HCT116 (cell line): ENCODE measurements around the gene CBX7. TPM values are rescaled to one million over a fixed set of nuclear protein-coding genes. Genes with fewer than 3 reads are reported as not detected.

Experiments used
- ATAC-seq: fragments of 200-7000 bp; cut with Tn5 transposase; 2 replicates; pipeline ENCODE4 v1.9.1; 2020; ENCODE audit warnings: mild to moderate bottlenecking, moderate library complexity
- BruUV-seq: library from RNA; stranded (reverse); fragments of 400-500 nt; replicated peaks from 2 replicates; lab custom pipeline; 2021; lab: Mats Ljungman, UMichigan
- CTCF ChIA-PET: fragments of 300-600 bp; sonication (Branson Sonifier 250); formaldehyde crosslinking; loops from one replicate; lab custom pipeline; 2021; ENCODE audit warnings: antibody characterized with exemption; lab: Charles Lee
- POLR2A ChIA-PET: fragments of 300-600, 350-600 bp; sonication (Branson Sonifier 250); formaldehyde crosslinking; loops from one replicate; lab custom pipeline; 2021; ENCODE audit warnings: antibody characterized with exemption; lab: Charles Lee
- RAD21 ChIA-PET, 2 experiments: fragments of 300-600 bp; sonication (Branson Sonifier 250); formaldehyde crosslinking; loops; one replicate each; lab custom pipeline; 2023; ENCODE audit warnings: low total read pairs in 2 of 2; ENCODE audit not compliant: uncharacterized antibody in 2 of 2, unreplicated experiment in 2 of 2, low non-redundant PET in 1 of 2; lab: Charles Lee
- DNase-seq: peaks from one replicate; pipeline ENCODE4 v3.0.0-alpha.2; 2010; ENCODE audit warnings: low read depth, low spot score
- H2AFZ ChIP-seq: fragments of 200-600 bp; shearing (Covaris generic), sonication (generic); 2 replicates; pipeline ENCODE4 v1.6.1; 2017; ENCODE audit warnings: low read depth, mixed run types, mixed read lengths, antibody characterized with exemption, low read length; ENCODE audit not compliant: poor library complexity, severe bottlenecking
- H3K27ac ChIP-seq: 2 replicates; pipeline ENCODE4 v1.5.1; 2012; ENCODE audit warnings: low read depth, low read length
- H3K27me3 ChIP-seq: fragments of 200-600 bp; sonication (generic); 2 replicates; pipeline ENCODE4 v1.6.1; 2016; ENCODE audit warnings: mixed run types, low read length, mixed read lengths; ENCODE audit not compliant: insufficient read depth
- H3K36me3 ChIP-seq, 2 experiments: fragments of 200-500 bp in 1 of 2; fragments of 200-600 bp in 1 of 2; sonication (Bioruptor generic) in 1 of 2; sonication (generic) in 1 of 2; 2 replicates each; pipeline versions ENCODE4 v1.5.1 to v1.6.1; 2014 to 2016; ENCODE audit warnings: low read length in 2 of 2, inconsistent platforms in 1 of 2, mixed read lengths in 1 of 2, mixed run types in 1 of 2; ENCODE audit not compliant: insufficient read depth in 2 of 2, control insufficient read depth in 1 of 2
- H3K4me1 ChIP-seq, 2 experiments: fragments of 200-600 bp in 1 of 2; sonication (generic) in 1 of 2; 2 replicates each; pipeline versions ENCODE4 v1.5.1 to v1.6.1; 2012 to 2017; ENCODE audit warnings: low read length in 2 of 2, inconsistent platforms in 1 of 2, mild to moderate bottlenecking in 1 of 2, mixed read lengths in 1 of 2, mixed run types in 1 of 2, moderate library complexity in 1 of 2; ENCODE audit not compliant: insufficient read depth in 2 of 2, control insufficient read depth in 1 of 2
- H3K4me2 ChIP-seq: fragments of 200-600 bp; sonication (generic); 2 replicates; pipeline ENCODE4 v1.6.1; 2017; ENCODE audit warnings: mixed run types, low read length, mixed read lengths
- H3K4me3 ChIP-seq, 2 experiments: fragments of 200-600 bp in 1 of 2; sonication (generic) in 1 of 2; replicated peaks in 1 of 2; 2 replicates each; pipeline ENCODE4 v1.5.1; 2011 to 2016; ENCODE audit warnings: low read length in 2 of 2, control low read depth in 1 of 2, low read depth in 1 of 2, mild to moderate bottlenecking in 1 of 2, mixed read lengths in 1 of 2, mixed run types in 1 of 2
- H3K79me2 ChIP-seq: fragments of 200-600 bp; sonication (generic); 2 replicates; pipeline ENCODE4 v1.6.1; 2017; ENCODE audit warnings: mild to moderate bottlenecking, mixed run types, low read length, moderate library complexity, mixed read lengths; ENCODE audit not compliant: insufficient read depth
- H3K9ac ChIP-seq: fragments of 200-600 bp; sonication (generic); 2 replicates; pipeline ENCODE4 v1.6.1; 2016; ENCODE audit warnings: low read length, mixed read lengths
- H3K9me2 ChIP-seq: fragments of 200-600 bp; sonication (generic), shearing (Covaris generic); 2 replicates; pipeline ENCODE4 v1.6.1; 2017; ENCODE audit warnings: mixed run types, mild to moderate bottlenecking, moderate library complexity; ENCODE audit not compliant: insufficient read depth
- H3K9me3 ChIP-seq, 2 experiments: fragments of 200-500 bp in 1 of 2; fragments of 200-600 bp in 1 of 2; sonication (Bioruptor generic) in 1 of 2; sonication (generic) in 1 of 2; 2 replicates each; pipeline ENCODE4 v1.6.1; 2014 to 2017; ENCODE audit warnings: low read length in 2 of 2, mixed read lengths in 2 of 2, inconsistent platforms in 1 of 2, low read depth in 1 of 2, mild to moderate bottlenecking in 1 of 2, mixed run types in 1 of 2, moderate library complexity in 1 of 2; ENCODE audit not compliant: control insufficient read depth in 1 of 2, insufficient read depth in 1 of 2
- H4K20me1 ChIP-seq: fragments of 200-600 bp; sonication (generic), shearing (Covaris generic); 2 replicates; pipeline ENCODE4 v1.6.1; 2017; ENCODE audit warnings: mixed run types, mild to moderate bottlenecking, moderate library complexity; ENCODE audit not compliant: insufficient read depth
- CBX3 ChIP-seq: IDR thresholded peaks from 2 replicates; pipeline ENCODE4 v1.6.1; 2012; ENCODE audit warnings: low read depth
- JUND ChIP-seq: IDR thresholded peaks from 2 replicates; pipeline ENCODE4 v1.6.1; 2012
- POLR2A ChIP-seq: IDR thresholded peaks from 2 replicates; pipeline ENCODE4 v1.7.0; 2011; ENCODE audit warnings: borderline replicate concordance; ENCODE audit not compliant: insufficient read depth, insufficient read length; ENCODE audit errors: extremely low read depth
- TCF7L2 ChIP-seq: IDR thresholded peaks from 2 replicates; pipeline ENCODE4 v1.7.0; 2011; ENCODE audit warnings: borderline replicate concordance, inconsistent platforms; ENCODE audit not compliant: insufficient read depth, insufficient read length; ENCODE audit errors: extremely low read depth
- YY1 ChIP-seq: IDR thresholded peaks from 2 replicates; pipeline ENCODE4 v1.6.1; 2011; ENCODE audit warnings: low read length, low read depth, moderate library complexity, mild to moderate bottlenecking; ENCODE audit not compliant: insufficient replicate concordance; ENCODE audit errors: extremely low read depth
- ZNF274 ChIP-seq: fragments of 200-500 bp; sonication (Bioruptor generic); IDR thresholded peaks from 2 replicates; pipeline ENCODE4 v1.6.1; 2014; ENCODE audit warnings: mild to moderate bottlenecking, low read depth, low read length, inconsistent platforms
- intact Hi-C: fragments of 100-400 bp; cut with micrococcal nuclease; formaldehyde crosslinking; loops from 2 replicates; pipeline ENCODE4 v1.10.0; 2022
- total RNA-seq: library from RNA; stranded (reverse); gene quantifications from one replicate; pipeline ENCODE4 v1.2.1, GENCODE V29; 2021; ENCODE audit not compliant: unreplicated experiment

The CBX7 gene
- total RNA-seq, 1 experiment from 2014 or later: 20.1 TPM

- POLR2A ChIA-PET: no interaction called here
- CTCF ChIA-PET: interaction anchor here (1.5 kb wide), 1 partner anchor 253 kb away, joined by 9 read pairs; no protein-coding TSS in a partner anchor
- TF ChIP-seq JUND (no peak), YY1 (no peak)
- TF ChIP-seq, all 23 proteins: peak for 0
These were observed 29.6 kb downstream of the CBX7 start for GRCh38 chr22:39122772-39123470.

GRCh38 chr22:39120983-39121382 lies 31.5 kb downstream of the CBX7 start:
- CTCF ChIA-PET: interaction anchor here (1.0 to 1.5 kb wide), 3 partner anchors 118 to 414 kb away, joined by 3 to 14 read pairs (median 7); no protein-coding TSS in a partner anchor

More at GRCh38 chr22:39122772-39123470, 29.6 kb downstream of the CBX7 start:
- RAD21 ChIA-PET: no interaction called here
- Histone ChIP-seq H2AFZ (no peak overlapping the region), H3K9ac (no peak overlapping the region), H3K9me2 (no peaks in the 10 kb centered on the region), H3K36me3 (no peaks in the 10 kb centered on the region), H3K4me1 (no peaks in the 10 kb centered on the region), H3K27me3 (no peaks in the 10 kb centered on the region), H3K79me2 (no peaks in the 10 kb centered on the region), H3K27ac (no peak overlapping the region), H3K4me2 (no peak overlapping the region), H3K4me3 (no peak overlapping the region), H4K20me1 (no peaks in the 10 kb centered on the region), H3K9me3 (no peaks in the 10 kb centered on the region)
- ATAC-seq (no peak), DNase-seq (no peak)
- no TSS peak for BruUV-seq
- intact Hi-C loops: loop anchor here (1.0 kb wide), 1 partner anchor 253 kb away; no protein-coding TSS in a partner anchor

More at GRCh38 chr22:39120983-39121382, 31.5 kb downstream of the CBX7 start:
- DNase-seq: no peak
- H3K4me3 ChIP-seq: no peak overlapping the region
- H3K79me2 ChIP-seq: no peaks in the 10 kb centered on the region
- no peaks in the 10 kb centered on the region for H3K9me2 ChIP-seq
- no peaks in the 10 kb centered on the region for H4K20me1 ChIP-seq
- H3K9ac ChIP-seq: no peak overlapping the region
- BruUV-seq: no TSS peak
- no peaks in the 10 kb centered on the region for H3K9me3 ChIP-seq
- no peak overlapping the region for H3K27ac ChIP-seq
- RAD21 ChIA-PET: no interaction called here
- no peak for ATAC-seq
- H3K4me1 ChIP-seq: no peaks in the 10 kb centered on the region
- H2AFZ ChIP-seq: no peak overlapping the region
- no peak overlapping the region for H3K4me2 ChIP-seq
- no peak for TF ChIP-seq CBX3
- TF ChIP-seq TCF7L2: no peak
- no peak for TF ChIP-seq ZNF274
- TF ChIP-seq POLR2A: no peak
- H3K27me3 ChIP-seq: no peaks in the 10 kb centered on the region
- no peaks in the 10 kb centered on the region for H3K36me3 ChIP-seq
- intact Hi-C loops: no loop called here
- POLR2A ChIA-PET: no interaction called here
